ENCODE measurements around the gene TCOF1.
A peak's percentile ranks its signal among the peaks of the same experiment; 100 is the strongest.

The TCOF1 gene

DNA sequence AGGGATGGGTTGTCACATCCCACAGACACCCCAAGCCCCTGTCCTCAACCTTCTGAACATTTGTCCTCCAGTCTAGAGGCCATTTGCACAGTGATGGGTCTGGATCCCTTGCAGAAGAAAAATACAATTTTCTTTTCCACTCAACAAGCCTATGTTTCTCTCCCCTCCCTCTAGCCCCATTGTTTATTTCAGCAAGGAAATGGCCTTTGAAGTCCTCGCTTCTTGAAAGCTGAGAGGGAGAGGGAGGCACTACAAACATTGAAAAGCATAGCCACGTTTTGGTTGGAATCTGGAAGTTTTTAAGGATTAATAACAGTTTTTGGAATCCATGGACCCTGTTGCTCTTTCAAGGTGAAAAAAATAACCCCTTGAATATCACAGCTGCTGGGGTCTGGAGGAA lies 30.8 kb upstream of the TCOF1 start:
- DNase-seq = no peak

DNA sequence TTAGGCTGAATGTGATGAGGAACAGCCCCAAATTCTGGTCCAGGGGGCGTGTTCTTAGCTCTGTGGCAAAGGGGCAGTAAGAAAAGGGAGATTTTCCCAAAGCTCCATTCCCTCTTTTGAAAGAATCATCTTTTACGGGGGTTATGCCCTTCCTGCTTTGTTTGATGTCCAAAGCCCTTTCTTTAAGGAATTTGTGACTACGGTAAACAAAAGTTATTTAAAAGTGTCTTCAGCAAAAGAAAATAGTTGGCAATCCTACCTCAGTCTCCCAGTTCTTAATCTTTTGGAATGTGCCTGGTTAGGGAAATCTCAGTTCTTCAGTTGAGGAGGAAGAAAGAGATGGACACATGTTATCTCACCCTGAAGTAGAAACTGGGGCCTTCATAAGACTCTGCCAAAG lies 30.4 kb upstream of the TCOF1 start:
- DNase-seq = no peak

DNA sequence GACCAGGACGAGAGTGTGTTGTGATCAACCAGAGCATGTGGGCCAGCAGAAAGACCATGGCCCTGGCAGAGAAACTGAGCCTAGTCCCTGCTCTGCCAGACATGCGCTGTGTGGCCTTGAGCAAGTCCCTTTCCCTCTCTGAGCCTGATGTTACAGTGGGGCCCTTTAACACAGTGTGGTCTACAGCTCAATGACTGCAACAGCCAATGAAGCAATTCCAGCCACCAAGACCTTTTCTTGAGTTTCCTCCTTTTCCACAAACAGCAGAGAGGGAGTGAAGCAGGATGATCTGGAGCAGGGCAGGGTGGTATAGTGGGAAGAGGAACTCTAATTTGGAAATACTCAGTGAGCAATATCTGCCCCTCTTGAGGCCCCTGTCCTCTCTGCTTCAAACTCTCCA lies 29.0 kb upstream of the TCOF1 start:
- DNase-seq = no peak

DNA sequence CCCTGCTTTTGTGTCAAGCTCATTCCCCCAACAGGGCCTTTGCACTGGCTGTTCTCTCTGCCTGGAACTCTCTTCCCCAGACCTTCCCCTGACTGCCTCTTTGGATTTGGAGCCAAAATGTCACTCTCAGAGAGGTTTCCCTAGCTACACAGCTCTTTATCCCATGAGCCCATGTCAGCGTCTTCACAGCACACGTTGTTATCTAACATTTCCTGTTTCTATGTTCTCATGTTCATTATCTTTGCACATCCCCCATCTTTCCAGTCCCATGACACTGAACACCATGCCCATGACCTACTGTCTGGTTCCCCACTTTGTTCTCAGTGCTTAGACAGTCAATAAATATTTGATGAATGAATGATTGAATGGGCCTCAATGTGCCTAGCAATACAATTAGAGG lies 28.5 kb upstream of the TCOF1 start:
- no peak for DNase-seq

DNA sequence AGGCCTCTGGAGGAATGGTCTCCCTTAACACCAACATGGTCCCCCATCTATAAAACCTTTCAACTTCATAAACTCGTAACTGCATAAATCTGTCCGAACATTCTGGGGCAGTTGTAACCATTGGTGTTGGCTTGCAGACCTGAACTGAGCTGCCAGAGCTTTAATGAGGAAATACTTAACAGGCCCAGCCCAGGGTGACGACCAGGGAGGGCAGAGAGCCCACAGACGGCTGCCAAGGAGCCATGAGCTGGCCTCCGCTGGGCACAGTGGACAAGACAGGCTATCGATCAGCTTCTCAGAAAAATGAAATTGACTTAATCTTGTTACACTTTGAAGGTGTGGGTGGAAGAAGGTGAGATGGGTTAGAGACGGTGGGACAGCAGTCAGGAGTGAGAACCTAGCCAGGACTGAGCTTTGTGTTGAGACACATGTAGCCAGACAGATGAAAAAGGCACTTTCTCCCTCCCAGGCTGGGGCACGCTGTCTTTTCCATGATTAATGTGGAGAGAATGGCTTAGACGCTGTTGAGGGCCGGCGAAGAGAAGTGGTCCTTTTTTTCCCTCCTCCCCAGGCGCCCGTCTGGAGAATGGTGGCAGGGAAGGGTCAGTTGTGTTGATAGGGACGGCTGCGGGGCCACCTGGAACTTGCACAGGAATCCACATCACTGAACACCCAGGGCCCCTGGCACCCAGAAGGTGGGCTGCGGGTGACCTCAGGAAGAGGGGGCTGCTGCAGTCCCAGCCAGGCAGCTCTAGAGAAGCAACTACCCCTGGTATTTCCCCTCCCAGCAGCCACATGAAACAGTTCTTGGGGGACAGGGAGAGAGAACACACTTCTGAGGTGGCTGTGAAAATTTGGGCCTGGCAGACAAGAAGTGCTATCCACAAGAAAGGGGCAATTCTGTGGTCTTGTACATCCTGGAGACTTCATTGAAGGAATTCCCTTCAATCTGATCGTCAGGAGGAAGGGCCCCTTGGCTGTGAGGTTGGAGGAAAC lies 27.3 kb upstream of the TCOF1 start:
- no peak for DNase-seq

DNA sequence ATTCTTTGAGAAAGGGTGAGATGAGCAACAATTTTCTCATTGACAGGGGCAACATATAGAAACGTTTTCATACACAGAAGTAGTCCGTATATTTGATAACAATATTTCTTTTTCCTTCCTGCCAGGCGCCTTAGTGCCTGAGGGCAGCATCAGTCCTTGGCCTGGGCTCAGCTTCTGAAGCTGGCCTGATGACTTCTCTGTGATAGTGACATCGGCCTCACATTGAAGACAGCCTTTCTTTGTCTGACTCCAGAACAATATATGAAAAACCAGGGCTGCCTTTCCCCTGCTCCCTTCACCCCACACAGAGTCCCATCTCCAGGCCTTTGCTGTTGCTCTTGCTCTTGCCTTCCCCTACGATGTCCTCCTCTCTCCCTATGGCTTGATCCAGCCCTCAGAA lies 24.1 kb upstream of the TCOF1 start:
- DNase-seq = no peak

DNA sequence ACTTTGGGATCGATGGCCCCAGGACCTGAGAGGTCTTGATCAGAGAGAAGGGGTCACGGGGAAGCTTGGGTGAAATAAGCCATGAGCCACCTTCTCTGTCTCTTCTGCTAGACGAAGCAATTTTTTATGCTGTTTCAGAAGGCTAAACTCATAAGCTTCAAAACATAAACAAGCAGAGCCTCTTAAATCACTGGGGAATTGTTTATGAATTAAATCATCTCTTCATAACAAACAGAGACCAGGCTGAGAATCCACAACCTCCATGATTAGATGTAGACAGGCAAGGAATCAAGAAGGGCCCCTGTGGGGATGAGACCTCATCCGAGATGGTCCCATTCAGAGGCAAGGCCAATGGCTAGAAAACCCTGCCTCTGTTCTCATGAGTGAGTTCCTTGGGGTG lies 21.7 kb upstream of the TCOF1 start:
- DNase-seq = no peak

DNA sequence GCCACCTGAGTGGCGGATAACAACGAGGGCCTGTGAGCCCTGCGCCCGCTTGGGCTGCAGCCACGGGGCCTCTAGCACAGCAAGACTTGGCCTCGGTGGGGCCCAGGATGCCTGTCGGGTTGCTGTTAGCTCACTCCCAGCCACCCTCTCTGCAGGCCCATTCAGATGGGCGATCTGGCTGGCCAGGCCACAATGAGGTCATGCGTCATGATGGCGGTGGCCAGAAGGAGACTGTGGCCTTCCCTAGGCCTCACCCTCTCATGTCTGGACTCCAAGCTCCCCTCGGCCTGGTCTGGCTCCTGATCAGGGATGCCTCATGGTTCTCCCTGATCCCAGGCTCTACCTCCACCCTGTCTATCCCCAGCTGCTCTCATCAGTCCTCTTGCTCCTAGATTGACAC lies 19.0 kb upstream of the TCOF1 start:
- no peak for DNase-seq

DNA sequence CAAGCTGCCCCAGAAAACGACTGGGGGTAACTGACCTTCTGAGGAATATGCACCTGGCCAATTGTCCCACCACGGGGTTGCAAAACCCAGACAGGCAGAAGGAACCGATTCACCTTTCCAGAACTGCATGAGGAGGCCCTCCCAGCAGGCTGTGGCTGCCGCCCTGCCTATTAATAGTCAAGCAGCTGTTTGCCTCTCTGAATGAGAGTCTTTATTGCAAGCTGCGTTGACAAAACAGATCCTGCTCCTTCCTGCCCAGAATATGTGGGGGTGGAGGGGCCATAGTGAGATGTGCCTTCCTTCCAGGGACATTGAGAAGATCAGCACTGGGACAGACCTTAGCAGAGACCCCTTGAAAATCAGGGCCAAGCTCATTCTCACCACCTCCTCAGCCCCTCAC lies 18.3 kb upstream of the TCOF1 start:
- no peak for DNase-seq

DNA sequence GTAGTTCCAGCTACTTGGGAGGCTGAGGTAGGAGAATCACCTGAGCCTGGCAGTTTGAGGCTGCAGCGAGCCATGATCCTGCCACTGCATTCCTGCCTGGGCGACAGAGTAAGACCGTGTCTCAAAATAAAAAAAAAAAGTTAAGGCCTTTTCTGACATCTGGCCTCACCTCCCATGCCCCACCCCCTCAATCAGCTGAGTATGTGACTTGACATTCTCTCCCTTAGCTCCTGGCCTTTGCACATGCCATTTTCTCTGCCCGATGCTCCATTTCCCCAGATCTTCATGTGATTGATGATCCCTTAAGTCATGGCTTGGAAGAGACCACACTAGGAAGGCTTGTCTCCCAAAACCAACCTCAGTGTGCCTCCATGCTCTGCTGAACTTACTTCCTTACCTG lies 17.7 kb upstream of the TCOF1 start:
- DNase-seq = no peak

DNA sequence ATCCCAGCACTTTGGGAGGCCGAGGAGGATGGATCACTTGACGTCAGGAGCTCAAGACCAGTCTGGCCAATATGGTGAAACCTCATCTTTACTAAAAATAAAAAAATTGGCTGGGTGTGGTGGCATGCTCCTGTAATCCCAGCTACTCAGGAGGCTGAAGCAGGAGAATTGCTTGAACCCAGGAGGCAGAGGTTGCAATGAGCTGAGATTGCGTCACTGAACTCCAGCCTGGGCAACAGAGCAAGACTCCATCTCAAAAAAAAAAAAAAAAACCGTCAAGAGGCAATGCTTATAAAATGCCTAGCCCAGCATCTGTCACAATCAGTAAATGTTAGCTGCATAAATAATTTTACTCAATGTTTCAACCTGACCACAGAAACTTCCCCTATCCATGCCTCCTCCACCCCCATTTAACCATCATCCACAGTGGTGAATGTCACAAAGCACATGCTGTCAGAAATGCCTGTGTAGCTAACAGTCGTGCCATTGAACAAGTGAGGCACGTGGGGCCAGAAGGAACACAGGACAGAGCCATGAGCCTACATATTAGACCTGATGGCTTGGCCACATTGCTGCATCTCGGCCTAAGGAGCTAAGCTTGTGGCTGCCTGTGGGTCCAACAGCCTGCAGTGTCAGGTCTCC lies 16.8 kb upstream of the TCOF1 start:
- DNase-seq = no peak

DNA sequence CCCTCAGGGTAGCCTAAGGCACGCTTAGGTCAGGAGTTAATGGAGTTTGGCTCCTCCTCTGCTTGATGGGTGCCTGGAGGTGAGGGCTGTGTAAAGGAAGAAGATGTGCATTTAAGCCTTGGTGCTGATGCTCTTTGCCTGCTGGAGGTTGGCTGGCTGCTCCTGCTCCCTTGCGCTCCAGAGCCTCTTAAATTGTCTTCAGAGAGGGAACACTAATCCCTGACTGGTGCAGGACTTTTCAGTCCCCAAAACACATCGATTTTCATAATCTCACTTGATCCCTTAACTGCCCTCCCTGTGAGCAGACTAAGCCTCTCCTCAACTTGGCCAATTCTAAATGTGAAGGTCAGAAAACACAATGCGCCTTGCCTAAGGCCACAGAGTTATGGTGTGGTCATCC lies 16.2 kb upstream of the TCOF1 start:
- no peak for DNase-seq

DNA sequence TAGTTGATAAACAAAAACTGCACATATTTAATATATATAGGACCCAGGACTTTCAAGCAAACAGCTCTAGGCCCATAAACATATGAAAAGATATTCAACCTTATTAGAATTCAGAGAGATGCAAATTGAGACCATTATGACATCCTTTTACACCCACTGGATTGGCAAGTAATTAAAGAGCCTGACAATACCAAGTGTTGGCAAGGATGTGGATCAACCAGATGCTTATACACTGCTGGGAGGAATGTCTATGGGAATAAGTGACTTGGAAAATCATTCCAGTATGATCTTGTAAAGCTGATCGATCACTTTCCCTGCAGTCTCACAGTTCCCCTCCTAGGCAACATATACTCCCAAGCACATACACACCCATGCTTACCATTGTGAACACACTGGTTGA lies 15.5 kb upstream of the TCOF1 start:
- DNase-seq = no peak

DNA sequence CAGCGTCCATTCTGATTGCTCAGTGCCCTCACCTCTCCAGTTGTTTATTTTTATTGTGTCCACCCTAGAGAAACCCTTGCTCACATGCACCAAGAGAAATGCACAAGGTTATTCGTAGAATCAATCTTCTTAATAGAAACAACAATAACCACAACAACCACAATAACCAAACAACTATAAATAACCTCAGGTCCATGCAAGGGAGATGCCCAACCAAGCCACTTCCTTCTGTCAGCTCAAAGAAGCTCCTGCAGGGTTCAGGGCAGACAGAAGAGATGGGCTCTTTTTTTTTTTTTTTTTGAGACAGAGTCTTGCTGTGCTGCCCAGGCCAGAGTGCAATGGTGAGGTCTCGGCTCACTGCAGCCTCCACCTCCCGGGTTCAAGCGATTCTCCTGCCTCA lies 14.9 kb upstream of the TCOF1 start:
- no peak for DNase-seq

DNA sequence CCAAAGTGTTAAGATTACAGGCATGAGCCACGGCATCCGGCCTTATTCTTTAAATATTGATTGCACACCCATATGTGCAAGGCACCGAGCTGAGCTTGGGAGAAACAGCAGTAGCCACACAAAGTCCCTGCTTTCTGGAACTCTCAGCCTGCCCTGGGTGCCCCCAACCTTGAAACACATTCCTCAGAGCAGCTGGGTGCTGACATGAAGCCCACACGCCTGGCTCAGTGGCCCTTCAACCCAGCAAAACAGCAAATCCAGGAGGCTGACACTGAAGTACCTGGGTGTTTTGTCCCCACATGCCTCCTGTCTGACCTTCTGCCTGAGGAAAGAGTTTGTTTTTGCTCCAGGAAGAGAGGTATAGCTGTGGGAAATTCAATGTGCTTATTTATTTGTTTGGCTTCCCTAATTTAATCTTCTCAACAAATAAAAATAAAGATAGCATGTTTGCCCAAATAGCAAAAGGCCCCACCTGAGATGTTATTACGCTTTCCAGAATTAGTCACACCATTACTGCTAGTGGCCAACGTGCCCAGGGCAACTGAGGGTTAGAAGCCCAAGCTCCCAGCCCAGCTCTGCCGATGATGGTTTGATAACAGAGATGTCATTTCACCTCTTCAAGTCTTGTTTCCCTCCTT lies 13.4 kb upstream of the TCOF1 start:
- no peak for DNase-seq

DNA sequence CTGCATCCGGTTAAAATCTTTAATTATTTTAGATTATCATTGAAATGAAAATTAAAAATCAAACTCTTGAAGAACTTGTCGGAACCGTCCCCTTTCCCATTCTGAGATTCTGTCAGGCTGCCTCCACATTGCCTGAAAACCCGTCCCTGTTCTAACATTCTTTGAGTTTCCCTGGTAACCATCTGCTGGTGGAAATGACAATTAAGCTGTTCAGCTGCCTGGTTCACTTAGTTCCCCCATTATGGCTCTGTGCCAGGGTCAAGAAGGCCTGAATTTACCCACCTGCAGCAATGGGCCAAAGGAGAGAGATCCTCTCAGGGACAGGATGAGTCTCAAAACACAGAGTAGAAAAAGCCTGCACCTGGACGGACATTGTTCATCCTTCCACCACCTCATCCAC lies 11.8 kb upstream of the TCOF1 start:
- DNase-seq = no peak

DNA sequence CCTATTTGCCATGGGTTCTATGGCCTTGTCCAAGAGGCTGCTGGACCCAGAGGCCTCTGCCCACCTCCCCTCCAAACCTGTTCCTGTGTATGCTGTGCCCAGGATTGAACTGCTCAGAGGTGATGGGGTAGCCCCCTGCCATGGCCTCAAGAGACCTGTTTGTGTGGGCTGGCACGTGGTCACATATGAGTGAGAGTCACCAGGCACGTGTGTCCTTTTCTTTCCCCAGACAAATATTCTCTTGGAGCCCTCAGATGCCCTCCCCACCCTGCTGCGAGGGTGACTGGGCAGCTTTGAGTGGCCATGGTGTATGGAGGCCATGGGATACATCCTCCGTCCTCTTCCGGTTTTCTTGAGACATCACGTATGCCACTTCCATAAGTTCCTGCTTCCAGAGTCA lies 10.9 kb upstream of the TCOF1 start:
- no peak for DNase-seq

DNA sequence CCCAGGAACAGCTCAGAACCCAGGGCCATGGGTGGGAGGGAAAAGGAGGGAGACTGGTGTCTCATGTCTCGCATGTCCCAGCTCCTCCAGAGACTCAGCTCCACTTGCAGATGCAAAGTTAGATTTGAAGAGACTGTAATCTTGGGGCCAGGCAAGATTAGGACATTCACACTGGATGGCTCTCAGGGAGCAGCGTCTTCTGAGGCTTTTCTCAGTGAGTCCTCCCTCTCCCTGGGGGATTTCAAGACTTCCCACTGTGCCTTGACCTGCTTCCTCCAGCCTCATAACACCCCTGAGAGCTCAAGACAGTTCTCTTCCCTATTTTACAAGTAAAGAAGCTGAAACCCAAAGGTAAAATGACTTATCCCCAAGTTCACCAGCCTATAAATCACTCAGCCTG lies 10.5 kb upstream of the TCOF1 start:
- no peak for DNase-seq

DNA sequence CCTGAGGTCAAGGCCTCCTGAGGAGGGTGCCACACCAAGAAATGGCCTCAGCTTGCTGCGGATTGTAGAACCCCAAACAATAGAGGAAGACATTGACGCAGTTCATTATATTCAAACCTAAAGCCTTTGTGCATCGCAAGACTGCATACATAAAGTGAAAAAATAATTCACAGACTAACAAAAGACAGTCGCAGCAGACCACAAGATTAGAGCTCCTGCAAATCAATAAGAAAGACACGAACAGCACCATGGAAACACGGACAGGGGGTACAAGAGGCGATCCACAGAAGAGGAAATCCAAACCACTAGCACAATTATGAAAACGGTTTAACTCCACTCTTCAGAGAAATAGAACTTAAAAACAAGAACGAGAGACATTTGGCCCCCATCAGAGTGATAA lies 10.0 kb upstream of the TCOF1 start:
- no peak for DNase-seq

DNA sequence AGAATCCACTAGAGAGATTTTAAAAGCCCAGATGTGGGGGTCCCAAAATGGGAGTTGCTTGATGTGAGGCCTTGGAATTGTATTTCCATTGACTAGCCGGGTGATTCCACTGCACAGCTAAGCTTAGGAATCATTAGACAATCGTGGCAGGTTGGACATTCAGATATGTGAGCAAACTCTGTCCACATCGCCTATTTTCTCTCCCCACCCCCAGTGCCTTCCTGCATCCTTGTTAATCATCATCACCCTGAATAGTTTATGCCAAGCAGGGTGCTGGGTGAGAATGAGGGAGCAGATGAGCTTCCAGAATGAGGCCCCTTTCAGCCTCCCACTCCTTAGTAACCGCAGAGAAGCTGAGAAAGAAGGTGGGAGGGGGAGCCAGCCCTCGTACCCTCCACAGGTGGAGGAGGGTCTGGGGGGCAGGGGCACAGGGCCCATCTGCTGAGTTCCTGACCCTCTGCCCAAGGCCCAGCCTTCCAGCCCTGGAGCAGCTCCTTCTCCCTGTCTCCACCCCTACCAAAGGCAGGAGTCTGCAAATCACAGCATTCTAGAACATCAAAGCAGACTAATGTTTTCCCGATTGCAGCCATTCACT lies 7.7 kb upstream of the TCOF1 start:
- no peak for DNase-seq

DNA sequence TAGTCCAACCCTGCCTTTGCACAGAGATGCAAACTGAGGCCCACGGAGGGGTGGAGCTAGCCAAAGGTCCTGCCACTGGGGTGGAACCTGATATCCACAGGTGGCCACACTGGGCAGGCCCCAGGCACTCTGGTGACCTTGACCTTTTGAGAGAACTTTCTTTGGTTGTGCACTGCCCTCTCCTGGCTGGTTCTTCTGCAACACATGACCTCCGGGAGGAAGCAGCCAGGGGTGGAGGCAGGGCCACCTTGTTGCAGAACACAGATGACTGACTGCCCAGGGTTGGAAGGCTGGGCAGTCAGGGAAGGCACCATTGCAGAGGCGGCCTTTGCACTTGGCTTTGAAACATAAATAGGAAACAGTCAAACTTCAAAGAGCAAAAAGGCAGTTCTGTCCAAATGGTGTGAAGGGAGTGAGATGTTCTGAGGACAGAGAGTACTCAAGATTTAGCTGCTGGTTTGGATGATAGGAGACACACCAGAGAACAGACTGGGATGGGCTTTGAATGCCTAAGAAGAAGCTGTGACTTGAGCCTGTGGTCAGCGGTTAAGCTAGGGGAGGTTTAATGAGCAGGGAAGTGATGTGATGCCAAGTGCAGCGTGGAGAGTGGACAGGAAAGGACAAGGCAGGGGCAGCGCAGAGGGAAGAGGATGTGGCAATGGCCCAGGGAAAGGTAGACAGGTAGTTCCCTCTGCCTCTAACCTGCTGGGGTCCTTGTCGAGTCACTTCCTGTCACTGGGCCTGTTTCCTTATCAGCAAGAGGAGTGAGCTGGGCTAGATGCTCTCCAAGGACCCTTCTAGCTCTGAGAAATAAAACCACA lies 6.8 kb upstream of the TCOF1 start:
- DNase-seq = peak; percentile 15

DNA sequence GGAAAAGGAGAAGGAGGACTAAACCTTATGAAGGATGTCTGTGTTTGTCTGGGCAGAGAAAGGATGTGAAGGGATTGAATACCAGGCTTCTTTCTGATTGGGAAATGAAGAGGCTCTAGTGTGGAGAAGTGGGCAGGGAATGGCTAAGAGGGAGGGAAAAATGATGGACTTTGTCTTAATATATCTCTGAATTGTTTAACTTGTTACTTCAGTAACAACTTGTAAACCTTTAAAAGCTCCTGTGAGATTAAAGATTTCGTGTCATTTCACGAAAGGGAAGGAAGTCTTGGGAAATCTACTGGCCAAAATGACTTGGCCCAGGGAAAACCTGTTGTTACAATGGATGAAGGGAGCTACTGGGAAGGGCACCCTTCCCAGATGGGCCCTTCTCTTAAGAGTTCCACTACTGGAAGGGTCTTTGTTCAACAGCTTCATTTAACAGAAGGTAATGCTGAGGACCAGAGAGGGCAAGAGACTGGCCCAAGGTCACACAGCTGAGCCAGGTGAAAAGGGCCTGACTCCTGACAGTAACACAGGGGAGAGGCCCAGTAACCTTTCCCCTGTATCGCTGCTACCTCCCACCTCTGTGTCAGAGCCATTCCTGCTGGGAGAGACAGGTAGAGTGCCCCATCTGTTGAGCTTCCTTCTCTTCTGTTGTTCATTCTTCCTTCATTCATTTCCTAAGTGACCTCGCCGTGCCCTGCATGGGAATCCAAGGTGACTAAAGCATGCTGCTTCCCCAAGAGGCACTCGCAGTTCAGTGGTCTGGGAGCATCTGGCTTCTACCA lies 5.1 kb upstream of the TCOF1 start:
- DNase-seq = no peak

All from stimulated activated naive CD4-positive, alpha-beta T cell treated with Interleukin-2 at 50 U/mL for 16 hours (primary cell).